Liver (tissue), 9 donors: ENCODE results near the gene E2F7. TPM values are rescaled to one million over a fixed set of nuclear protein-coding genes. Genes with fewer than 3 reads are reported as not detected.

Experiments used
- DNase-seq: peaks from one replicate; pipeline ENCODE4 v3.0.0-alpha.2; 2017; ENCODE audit warnings: low spot score
- H3K27ac ChIP-seq, 2 donors: one replicate each; pipeline ENCODE4 v1.7.0; 2013; ENCODE audit warnings: inconsistent platforms in 2 of 2, low read length in 2 of 2, control low read depth in 1 of 2, low read depth in 1 of 2, mild to moderate bottlenecking in 1 of 2
- H3K27me3 ChIP-seq, 4 donors: one replicate each; pipeline versions ENCODE4 v1.6.1 to v1.7.0; 2013; ENCODE audit warnings: low read length in 3 of 4, inconsistent platforms in 1 of 4, mild to moderate bottlenecking in 1 of 4, moderate library complexity in 1 of 4; ENCODE audit not compliant: control insufficient read depth in 4 of 4, insufficient read depth in 4 of 4
- H3K36me3 ChIP-seq, 4 donors: one replicate each; pipeline versions ENCODE4 v1.6.1 to v1.7.0; 2013; ENCODE audit warnings: low read length in 3 of 4, mild to moderate bottlenecking in 3 of 4, low read depth in 1 of 4, moderate library complexity in 1 of 4; ENCODE audit not compliant: control insufficient read depth in 4 of 4, insufficient read depth in 3 of 4
- H3K4me1 ChIP-seq, 4 donors: one replicate each; pipeline versions ENCODE4 v1.6.1 to v1.7.0; 2013; ENCODE audit warnings: low read length in 3 of 4, mild to moderate bottlenecking in 3 of 4, moderate library complexity in 1 of 4; ENCODE audit not compliant: control insufficient read depth in 4 of 4, insufficient read depth in 4 of 4
- H3K4me3 ChIP-seq, 3 donors: one replicate each; pipeline versions ENCODE4 v1.6.1 to v1.7.0; 2013; ENCODE audit warnings: low read length in 3 of 3, control low read depth in 1 of 3, low read depth in 1 of 3, mild to moderate bottlenecking in 1 of 3
- H3K9ac ChIP-seq, 2 donors: one replicate each; pipeline ENCODE4 v1.7.0; 2013; ENCODE audit warnings: low read length in 2 of 2, mild to moderate bottlenecking in 2 of 2, moderate library complexity in 2 of 2, control low read depth in 1 of 2, low read depth in 1 of 2
- H3K9me3 ChIP-seq, 4 donors: one replicate each; pipeline versions ENCODE4 v1.6.1 to v1.7.0; 2013; ENCODE audit warnings: low read length in 3 of 4; ENCODE audit not compliant: control insufficient read depth in 4 of 4
- EGR1 ChIP-seq, 2 donors: IDR thresholded peaks; 2 replicates each; pipeline ENCODE4 v1.6.1; 2016 to 2018; ENCODE audit warnings: antibody characterized with exemption in 2 of 2, low read depth in 2 of 2
- FOXA1 ChIP-seq: IDR thresholded peaks from 2 replicates; pipeline ENCODE4 v1.6.1; 2016; ENCODE audit warnings: antibody characterized with exemption
- FOXA2 ChIP-seq: IDR thresholded peaks from 2 replicates; pipeline ENCODE4 v1.6.1; 2016; ENCODE audit warnings: antibody characterized with exemption
- GABPA ChIP-seq, 2 donors: IDR thresholded peaks in 1 of 2; conservative IDR thresholded peaks in 1 of 2; 2 replicates each; pipeline ENCODE4 v1.6.1; 2016; ENCODE audit warnings: antibody characterized with exemption in 2 of 2, mild to moderate bottlenecking in 1 of 2, moderate library complexity in 1 of 2
- HNF4A ChIP-seq, 2 donors: conservative IDR thresholded peaks; 2 replicates each; pipeline ENCODE4 v1.6.1; 2016; ENCODE audit warnings: antibody characterized with exemption in 2 of 2, mild to moderate bottlenecking in 2 of 2
- HNF4G ChIP-seq: IDR thresholded peaks from 2 replicates; pipeline ENCODE4 v1.6.1; 2016; ENCODE audit warnings: antibody characterized with exemption
- JUND ChIP-seq, 2 donors: IDR thresholded peaks; 2 replicates each; pipeline ENCODE4 v1.6.1; 2016; ENCODE audit warnings: antibody characterized with exemption in 2 of 2
- NR2F2 ChIP-seq: IDR thresholded peaks from 2 replicates; pipeline ENCODE4 v1.6.1; 2016; ENCODE audit warnings: antibody characterized with exemption
- RAD21 ChIP-seq, 2 donors: IDR thresholded peaks; 2 replicates each; pipeline ENCODE4 v1.6.1; 2016; ENCODE audit warnings: antibody characterized with exemption in 2 of 2, mild to moderate bottlenecking in 2 of 2
- RXRA ChIP-seq, 2 donors: IDR thresholded peaks; 2 replicates each; pipeline ENCODE4 v1.6.1; 2017 to 2018; ENCODE audit warnings: antibody characterized with exemption in 2 of 2, mild to moderate bottlenecking in 1 of 2
- SP1 ChIP-seq: IDR thresholded peaks from 2 replicates; pipeline ENCODE4 v1.6.1; 2018; ENCODE audit warnings: antibody characterized with exemption, mild to moderate bottlenecking
- YY1 ChIP-seq: IDR thresholded peaks from 2 replicates; pipeline ENCODE4 v1.6.1; 2016; ENCODE audit warnings: antibody characterized with exemption, mild to moderate bottlenecking
- WGBS: extraction: QIAGEN DNeasy Blood & Tissue Kit; methylation state at CpG from one replicate; pipeline ENCODE4 v1.1.7; 2013; 5-methylcytosine and 5-hydroxymethylcytosine counted together
- polyA plus RNA-seq, 2 donors: library from polyadenylated mRNA; stranded (reverse) in 1 of 2; unstranded in 1 of 2; fragments of 200-250 nt in 1 of 2; fragments of >200 nt in 1 of 2; fragmentation: Nextera tagmentation in 1 of 2; extraction: Ambion mirVana in 1 of 2; gene quantifications; one replicate each; pipeline versions ENCODE4 v1.2.1 to v1.2.3, GENCODE V29; 2013 to 2015
- total RNA-seq, 2 donors: library from RNA; depleted of rRNA; stranded (reverse); fragments of >200 nt; gene quantifications; one replicate each; pipeline ENCODE4 v1.2.3, GENCODE V29; 2014
- TF ChIP-seq, protein P1 (sequence below): IDR thresholded peaks from 2 replicates; pipeline ENCODE4 v1.6.1; 2016; ENCODE audit warnings: antibody characterized with exemption
- TF ChIP-seq, protein P2 (sequence below): IDR thresholded peaks from 2 replicates; pipeline ENCODE4 v1.6.1; 2016; ENCODE audit warnings: antibody characterized with exemption
- TF ChIP-seq, protein P3 (sequence below): fragments of 150-350 bp; IDR thresholded peaks from 2 replicates; pipeline ENCODE4 v1.5.1; 2017; ENCODE audit warnings: improper control_type of control experiment, low read depth, low read length; ENCODE audit not compliant: missing input control
- TF ChIP-seq, protein P4 (sequence below): IDR thresholded peaks from 2 replicates; pipeline ENCODE4 v1.6.1; 2016; ENCODE audit warnings: antibody characterized with exemption, mild to moderate bottlenecking
- donor health status: healthy.
- donor health status: healthy.
- donor health status: healthy.
- donor health status: healthy.
- donor health status: healthy.

The E2F7 gene
- total and polyA plus RNA-seq, 4 donors, result 0.13 to 5.8 (median 0.17) TPM; not detected in 1

DNA sequence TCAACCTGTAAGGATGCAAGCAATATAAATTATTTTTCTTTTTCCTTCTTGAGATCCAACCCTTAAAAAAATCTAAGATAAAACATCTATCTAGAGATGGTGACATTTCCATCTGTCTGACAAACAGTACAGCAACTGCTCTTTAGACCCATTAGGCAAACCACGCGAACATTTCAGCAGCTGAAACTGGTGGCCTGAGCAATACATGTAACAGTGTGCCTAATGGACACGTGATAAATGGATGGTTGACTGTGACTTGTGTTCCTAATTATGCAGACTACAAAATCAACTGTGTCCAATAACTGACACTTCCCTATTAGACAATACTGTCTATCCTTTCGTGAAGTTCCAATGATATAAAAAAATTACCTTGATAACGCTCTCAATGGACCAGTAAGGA, 18.9 kb downstream of the E2F7 start (continued):
- TF ChIP-seq, protein P1, sequence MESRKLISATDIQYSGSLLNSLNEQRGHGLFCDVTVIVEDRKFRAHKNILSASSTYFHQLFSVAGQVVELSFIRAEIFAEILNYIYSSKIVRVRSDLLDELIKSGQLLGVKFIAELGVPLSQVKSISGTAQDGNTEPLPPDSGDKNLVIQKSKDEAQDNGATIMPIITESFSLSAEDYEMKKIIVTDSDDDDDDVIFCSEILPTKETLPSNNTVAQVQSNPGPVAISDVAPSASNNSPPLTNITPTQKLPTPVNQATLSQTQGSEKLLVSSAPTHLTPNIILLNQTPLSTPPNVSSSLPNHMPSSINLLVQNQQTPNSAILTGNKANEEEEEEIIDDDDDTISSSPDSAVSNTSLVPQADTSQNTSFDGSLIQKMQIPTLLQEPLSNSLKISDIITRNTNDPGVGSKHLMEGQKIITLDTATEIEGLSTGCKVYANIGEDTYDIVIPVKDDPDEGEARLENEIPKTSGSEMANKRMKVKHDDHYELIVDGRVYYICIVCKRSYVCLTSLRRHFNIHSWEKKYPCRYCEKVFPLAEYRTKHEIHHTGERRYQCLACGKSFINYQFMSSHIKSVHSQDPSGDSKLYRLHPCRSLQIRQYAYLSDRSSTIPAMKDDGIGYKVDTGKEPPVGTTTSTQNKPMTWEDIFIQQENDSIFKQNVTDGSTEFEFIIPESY, result no peak
- TF ChIP-seq EGR1 (IDR thresholded peaks at IDR 0.05; ENCODE audit: low read depth in 2 of 2) (no peak), GABPA (IDR thresholded peaks at IDR 0.05 in 1 of 2, conservative IDR thresholded peaks at IDR 0.05 in 1 of 2) (no peak), SP1 (no peak)

DNA sequence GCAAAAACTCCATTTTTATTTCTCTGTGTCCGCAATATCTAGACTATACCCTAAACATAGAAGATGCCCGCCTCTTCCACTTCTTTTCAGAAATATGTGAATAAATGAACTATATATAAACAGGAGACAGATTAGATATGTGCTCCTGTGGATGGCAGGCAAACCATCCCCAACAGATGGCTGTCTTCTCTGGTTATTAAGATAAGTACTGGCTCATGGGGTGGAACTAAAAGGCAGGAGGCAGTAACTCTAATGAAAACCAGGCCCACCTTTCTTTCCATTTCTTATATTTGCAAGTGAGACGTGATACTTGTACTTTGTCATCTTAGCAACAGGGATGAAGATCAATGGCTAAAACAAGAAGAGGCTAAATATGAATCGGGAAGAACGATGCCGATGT, 20.2 kb downstream of the E2F7 start:
- no peak overlapping the region for H3K4me3 ChIP-seq
- TF ChIP-seq, protein P2, sequence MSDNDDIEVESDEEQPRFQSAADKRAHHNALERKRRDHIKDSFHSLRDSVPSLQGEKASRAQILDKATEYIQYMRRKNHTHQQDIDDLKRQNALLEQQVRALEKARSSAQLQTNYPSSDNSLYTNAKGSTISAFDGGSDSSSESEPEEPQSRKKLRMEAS, result no peak
- no peak for TF ChIP-seq GABPA (IDR thresholded peaks at IDR 0.05 in 1 of 2, conservative IDR thresholded peaks at IDR 0.05 in 1 of 2)
- no peak for TF ChIP-seq SP1
- TF ChIP-seq JUND (IDR thresholded peaks at IDR 0.05), result no peak
- TF ChIP-seq RAD21 (IDR thresholded peaks at IDR 0.05), result no peak
- TF ChIP-seq HNF4A (conservative IDR thresholded peaks at IDR 0.05), result no peak
- no peak for TF ChIP-seq FOXA1
- no peak for TF ChIP-seq FOXA2
- no peaks in the 10 kb centered on the region for H3K9me3 ChIP-seq
- no peak overlapping the region for H3K9ac ChIP-seq
- H3K4me1 ChIP-seq, result no peaks in the 10 kb centered on the region
- no peak for DNase-seq
- no peaks in the 10 kb centered on the region for H3K36me3 ChIP-seq
- no peak overlapping the region for H3K27ac ChIP-seq
- WGBS, result 97% methylated on average over 6 of the region's 6 CpGs
- H3K27me3 ChIP-seq, result no peaks in the 10 kb centered on the region

DNA sequence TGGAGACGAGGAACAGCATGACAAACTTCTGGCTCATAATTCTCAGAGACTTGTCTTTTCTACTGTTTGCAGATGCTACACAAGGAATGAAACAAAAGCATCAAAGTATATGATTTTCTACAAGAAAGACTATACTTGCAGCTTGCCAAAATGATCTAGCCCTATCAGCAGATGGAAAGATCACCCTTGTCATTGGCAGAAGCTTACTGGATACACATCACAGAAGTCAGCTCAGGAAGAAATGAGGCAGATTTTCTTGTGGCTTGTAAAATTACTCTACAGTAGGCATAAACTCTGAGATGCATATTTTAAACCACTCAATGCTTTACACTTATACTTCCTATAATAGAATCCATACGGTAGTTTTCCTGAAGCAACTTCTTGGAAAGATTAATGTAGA, 20.6 kb downstream of the E2F7 start:
- Histone ChIP-seq H3K9me3 (no peaks in the 10 kb centered on the region), H3K36me3 (no peaks in the 10 kb centered on the region), H3K27me3 (no peaks in the 10 kb centered on the region), H3K4me3 (no peak overlapping the region), H3K9ac (no peak overlapping the region), H3K27ac (no peak overlapping the region), H3K4me1 (no peaks in the 10 kb centered on the region)
- WGBS, result 94% methylated on average over 2 of the region's 2 CpGs
- TF ChIP-seq SP1, result no peak
- TF ChIP-seq RXRA (IDR thresholded peaks at IDR 0.05), result no peak
- TF ChIP-seq HNF4G, result no peak
- TF ChIP-seq NR2F2, result no peak
- TF ChIP-seq GABPA (IDR thresholded peaks at IDR 0.05 in 1 of 2, conservative IDR thresholded peaks at IDR 0.05 in 1 of 2), result no peak
- TF ChIP-seq YY1, result no peak
- no peak for TF ChIP-seq FOXA1
- TF ChIP-seq HNF4A (conservative IDR thresholded peaks at IDR 0.05), result no peak
- TF ChIP-seq, protein P2, result no peak
- TF ChIP-seq, protein P3, sequence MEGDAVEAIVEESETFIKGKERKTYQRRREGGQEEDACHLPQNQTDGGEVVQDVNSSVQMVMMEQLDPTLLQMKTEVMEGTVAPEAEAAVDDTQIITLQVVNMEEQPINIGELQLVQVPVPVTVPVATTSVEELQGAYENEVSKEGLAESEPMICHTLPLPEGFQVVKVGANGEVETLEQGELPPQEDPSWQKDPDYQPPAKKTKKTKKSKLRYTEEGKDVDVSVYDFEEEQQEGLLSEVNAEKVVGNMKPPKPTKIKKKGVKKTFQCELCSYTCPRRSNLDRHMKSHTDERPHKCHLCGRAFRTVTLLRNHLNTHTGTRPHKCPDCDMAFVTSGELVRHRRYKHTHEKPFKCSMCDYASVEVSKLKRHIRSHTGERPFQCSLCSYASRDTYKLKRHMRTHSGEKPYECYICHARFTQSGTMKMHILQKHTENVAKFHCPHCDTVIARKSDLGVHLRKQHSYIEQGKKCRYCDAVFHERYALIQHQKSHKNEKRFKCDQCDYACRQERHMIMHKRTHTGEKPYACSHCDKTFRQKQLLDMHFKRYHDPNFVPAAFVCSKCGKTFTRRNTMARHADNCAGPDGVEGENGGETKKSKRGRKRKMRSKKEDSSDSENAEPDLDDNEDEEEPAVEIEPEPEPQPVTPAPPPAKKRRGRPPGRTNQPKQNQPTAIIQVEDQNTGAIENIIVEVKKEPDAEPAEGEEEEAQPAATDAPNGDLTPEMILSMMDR, result no peak
- TF ChIP-seq, protein P4, sequence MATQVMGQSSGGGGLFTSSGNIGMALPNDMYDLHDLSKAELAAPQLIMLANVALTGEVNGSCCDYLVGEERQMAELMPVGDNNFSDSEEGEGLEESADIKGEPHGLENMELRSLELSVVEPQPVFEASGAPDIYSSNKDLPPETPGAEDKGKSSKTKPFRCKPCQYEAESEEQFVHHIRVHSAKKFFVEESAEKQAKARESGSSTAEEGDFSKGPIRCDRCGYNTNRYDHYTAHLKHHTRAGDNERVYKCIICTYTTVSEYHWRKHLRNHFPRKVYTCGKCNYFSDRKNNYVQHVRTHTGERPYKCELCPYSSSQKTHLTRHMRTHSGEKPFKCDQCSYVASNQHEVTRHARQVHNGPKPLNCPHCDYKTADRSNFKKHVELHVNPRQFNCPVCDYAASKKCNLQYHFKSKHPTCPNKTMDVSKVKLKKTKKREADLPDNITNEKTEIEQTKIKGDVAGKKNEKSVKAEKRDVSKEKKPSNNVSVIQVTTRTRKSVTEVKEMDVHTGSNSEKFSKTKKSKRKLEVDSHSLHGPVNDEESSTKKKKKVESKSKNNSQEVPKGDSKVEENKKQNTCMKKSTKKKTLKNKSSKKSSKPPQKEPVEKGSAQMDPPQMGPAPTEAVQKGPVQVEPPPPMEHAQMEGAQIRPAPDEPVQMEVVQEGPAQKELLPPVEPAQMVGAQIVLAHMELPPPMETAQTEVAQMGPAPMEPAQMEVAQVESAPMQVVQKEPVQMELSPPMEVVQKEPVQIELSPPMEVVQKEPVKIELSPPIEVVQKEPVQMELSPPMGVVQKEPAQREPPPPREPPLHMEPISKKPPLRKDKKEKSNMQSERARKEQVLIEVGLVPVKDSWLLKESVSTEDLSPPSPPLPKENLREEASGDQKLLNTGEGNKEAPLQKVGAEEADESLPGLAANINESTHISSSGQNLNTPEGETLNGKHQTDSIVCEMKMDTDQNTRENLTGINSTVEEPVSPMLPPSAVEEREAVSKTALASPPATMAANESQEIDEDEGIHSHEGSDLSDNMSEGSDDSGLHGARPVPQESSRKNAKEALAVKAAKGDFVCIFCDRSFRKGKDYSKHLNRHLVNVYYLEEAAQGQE, result no peak
- no peak for DNase-seq
